Left ventricle myocardium inferior (tissue), 1 donor: ENCODE measurements around the gene CDC20B. TPM values are rescaled to one million over a fixed set of nuclear protein-coding genes. Genes with fewer than 3 reads are reported as not detected.
"Not testable (repeated sequence)": the region's sequence is repeated elsewhere in the genome, so short reads cannot be mapped to it uniquely, and the experiment has no call there.

Experiments used
- DNase-seq: peaks from one replicate; pipeline ENCODE4 v3.0.0-alpha.2; 2020
- H3K27ac ChIP-seq: fragments of 200-600 bp; replicated peaks from 2 replicates; pipeline ENCODE4 v1.8.0; 2021
- H3K27me3 ChIP-seq: fragments of 200-600 bp; 2 replicates; pipeline ENCODE4 v1.8.0; 2021; ENCODE audit warnings: low read depth
- H3K36me3 ChIP-seq: fragments of 200-600 bp; 2 replicates; pipeline ENCODE4 v1.8.0; 2021
- H3K4me1 ChIP-seq: fragments of 200-600 bp; 2 replicates; pipeline ENCODE4 v1.8.0; 2021
- H3K4me3 ChIP-seq: fragments of 200-600 bp; 2 replicates; pipeline ENCODE4 v1.8.0; 2021; ENCODE audit warnings: mild to moderate bottlenecking, moderate library complexity
- H3K9me3 ChIP-seq: fragments of 200-600 bp; replicated peaks from 2 replicates; pipeline ENCODE4 v1.8.0; 2021
- intact Hi-C: fragments of 100-400 bp; cut with micrococcal nuclease; formaldehyde crosslinking; loops from one replicate; pipeline ENCODE4 v1.11.0; 2022
- total RNA-seq: library from RNA; stranded (reverse); fragmentation: NEBNext Ultra II Directional; extraction: Animal tissue kit (Norgen Biotek cat#: 25700); gene quantifications from one replicate; pipeline ENCODE4 v1.2.1, GENCODE V29; 2021
- TF ChIP-seq, protein P1 (sequence below): fragments of 200-600 bp; IDR thresholded peaks from 2 replicates; pipeline ENCODE4 v1.8.0; 2021; ENCODE audit warnings: antibody characterized with exemption, mild to moderate bottlenecking, borderline replicate concordance
- donor health status: DM: no; HTN: yes; CAD: no; lungs with severe emphysema.

The CDC20B gene
- total RNA-seq, 1 donor from 2014 or later = not detected

DNA sequence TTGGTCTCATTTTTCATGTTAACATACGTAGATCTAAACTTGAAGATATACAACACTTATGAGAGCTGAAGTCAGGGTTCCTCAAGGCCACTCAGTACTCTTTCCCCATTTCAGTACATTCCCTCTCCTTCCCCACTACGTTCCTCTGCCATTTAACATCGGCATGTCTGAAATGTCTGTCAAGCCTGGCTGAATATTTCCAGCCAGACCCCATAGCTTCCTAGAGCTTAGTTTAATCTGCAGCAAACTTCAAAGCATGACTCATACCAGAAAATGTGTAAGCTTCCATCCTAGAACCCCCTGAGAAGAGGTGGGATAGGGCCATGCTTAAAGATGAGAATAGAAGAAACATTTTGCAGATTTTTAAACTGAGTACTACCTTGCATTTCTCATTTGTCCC is 64.3 kb downstream of the CDC20B start:
- no peak overlapping the region for H3K4me3 ChIP-seq
- H3K4me1 ChIP-seq = no peaks in the 10 kb centered on the region
- no peaks in the 10 kb centered on the region for H3K36me3 ChIP-seq
- intact Hi-C loops = no loop called here
- H3K27me3 ChIP-seq = peaks cover 30% of the 10 kb centered on the region
- H3K9me3 ChIP-seq = no peaks in the 10 kb centered on the region
- no peak overlapping the region for H3K27ac ChIP-seq
- TF ChIP-seq, protein P1, sequence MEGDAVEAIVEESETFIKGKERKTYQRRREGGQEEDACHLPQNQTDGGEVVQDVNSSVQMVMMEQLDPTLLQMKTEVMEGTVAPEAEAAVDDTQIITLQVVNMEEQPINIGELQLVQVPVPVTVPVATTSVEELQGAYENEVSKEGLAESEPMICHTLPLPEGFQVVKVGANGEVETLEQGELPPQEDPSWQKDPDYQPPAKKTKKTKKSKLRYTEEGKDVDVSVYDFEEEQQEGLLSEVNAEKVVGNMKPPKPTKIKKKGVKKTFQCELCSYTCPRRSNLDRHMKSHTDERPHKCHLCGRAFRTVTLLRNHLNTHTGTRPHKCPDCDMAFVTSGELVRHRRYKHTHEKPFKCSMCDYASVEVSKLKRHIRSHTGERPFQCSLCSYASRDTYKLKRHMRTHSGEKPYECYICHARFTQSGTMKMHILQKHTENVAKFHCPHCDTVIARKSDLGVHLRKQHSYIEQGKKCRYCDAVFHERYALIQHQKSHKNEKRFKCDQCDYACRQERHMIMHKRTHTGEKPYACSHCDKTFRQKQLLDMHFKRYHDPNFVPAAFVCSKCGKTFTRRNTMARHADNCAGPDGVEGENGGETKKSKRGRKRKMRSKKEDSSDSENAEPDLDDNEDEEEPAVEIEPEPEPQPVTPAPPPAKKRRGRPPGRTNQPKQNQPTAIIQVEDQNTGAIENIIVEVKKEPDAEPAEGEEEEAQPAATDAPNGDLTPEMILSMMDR = no peak
- no peak for DNase-seq

GRCh38 chr5:55105976-55106375 is 67.0 kb downstream of the CDC20B start:
- H3K27me3 ChIP-seq = peaks cover 34% of the 10 kb centered on the region
- intact Hi-C loops, H3K36me3 ChIP-seq, H3K4me3 ChIP-seq, H3K27ac ChIP-seq, DNase-seq, H3K4me1 ChIP-seq, H3K9me3 ChIP-seq: not testable (repeated sequence)

DNA sequence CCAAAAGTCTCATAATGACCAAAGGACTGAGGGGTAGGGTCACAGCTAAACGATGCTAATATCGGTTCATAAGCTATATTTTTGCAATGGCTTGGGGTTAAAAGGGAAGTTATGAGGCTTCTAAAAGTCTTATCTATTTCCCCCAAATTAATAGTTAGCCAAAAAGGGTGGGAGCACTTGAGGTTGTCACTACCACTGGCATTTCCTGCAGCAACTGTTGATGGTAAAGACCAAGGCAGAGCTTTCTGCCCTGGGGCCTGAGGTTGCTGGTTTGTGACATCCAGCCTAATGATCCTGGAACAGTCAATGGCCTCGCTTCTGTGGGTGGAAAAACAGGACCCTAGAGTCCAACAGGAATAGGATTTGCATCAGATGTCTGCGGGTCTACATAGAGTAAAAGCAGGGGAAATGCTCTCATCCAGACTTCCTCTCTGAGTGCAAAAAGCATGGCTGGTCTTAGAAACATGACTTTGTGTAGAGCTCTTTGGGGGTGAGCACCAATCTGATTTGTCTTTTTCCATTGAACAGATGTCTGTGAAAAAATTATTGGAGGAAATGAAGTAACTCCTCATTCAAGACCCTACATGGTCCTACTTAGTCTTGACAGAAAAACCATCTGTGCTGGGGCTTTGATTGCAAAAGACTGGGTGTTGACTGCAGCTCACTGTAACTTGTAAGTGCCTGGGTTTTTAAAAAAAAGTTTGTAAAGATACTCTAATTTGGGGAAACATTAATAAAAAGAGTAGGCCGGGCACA is 67.9 kb downstream of the CDC20B start:
- Histone ChIP-seq H3K9me3 (peaks cover 5% of the 10 kb centered on the region), H3K4me1 (no peaks in the 10 kb centered on the region), H3K27me3 (peaks cover 34% of the 10 kb centered on the region), H3K36me3 (no peaks in the 10 kb centered on the region), H3K4me3 (no peak overlapping the region), H3K27ac (no peak overlapping the region)
- DNase-seq = no peak
- intact Hi-C loops = no loop called here
- TF ChIP-seq, protein P1 = no peak

DNA sequence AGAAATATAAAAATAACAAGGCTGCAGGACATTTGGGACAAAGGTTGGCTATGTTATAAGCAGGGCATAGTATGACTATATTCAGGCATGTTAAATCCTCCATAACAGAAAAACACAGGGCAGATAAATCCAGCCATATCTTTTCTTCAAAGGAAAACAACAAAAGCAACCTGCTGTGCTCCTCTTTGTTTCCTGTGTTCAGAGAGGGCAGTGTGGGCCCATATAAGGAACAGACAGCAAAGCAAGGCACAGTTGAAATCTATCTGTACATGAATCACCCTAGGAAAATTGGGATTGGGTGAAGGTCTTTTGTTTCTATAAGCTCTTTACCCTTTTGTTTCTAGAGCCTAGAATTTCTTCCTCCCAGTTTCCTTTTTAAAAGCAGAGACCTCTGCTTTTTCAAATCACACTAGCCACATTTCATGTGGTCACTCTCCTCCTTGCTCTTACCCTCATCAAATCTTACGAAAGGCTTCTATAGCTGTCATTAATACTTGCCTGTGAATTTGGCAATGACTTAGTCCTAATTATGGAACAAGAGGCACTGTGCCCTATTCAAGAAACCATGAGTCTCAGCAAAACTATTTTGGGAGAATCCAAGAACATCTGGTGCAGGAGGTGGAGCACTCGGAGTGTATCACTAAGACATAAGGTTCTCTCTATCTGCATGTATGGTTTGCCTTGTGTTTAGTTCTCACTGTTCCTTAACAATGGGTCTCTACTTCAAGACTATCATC is 68.8 kb downstream of the CDC20B start:
- Histone ChIP-seq H3K9me3 (peaks cover 5% of the 10 kb centered on the region), H3K27me3 (peaks cover 28% of the 10 kb centered on the region), H3K36me3 (no peaks in the 10 kb centered on the region), H3K27ac (no peak overlapping the region), H3K4me3 (no peak overlapping the region), H3K4me1 (no peaks in the 10 kb centered on the region)
- intact Hi-C loops = no loop called here
- TF ChIP-seq, protein P1 = no peak
- no peak for DNase-seq

DNA sequence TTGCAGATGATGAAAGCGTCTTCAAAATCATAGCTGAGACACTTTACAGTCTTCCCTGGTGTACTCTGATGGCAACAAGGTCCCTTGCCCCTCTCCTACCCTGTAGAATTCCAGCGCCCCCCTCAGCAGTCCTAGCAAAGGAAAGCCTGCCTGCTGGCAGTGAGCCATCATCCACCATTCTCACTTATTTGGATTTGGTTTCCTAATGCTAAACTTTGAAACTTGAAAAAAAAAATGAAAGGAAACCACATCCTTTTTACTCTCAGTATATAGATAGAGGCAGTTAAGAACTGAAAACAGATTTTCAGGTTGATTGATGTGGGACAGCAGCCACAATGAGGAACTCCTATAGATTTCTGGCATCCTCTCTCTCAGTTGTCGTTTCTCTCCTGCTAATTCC is 70.6 kb downstream of the CDC20B start, which contains the start of gene GZMA:
Gene GZMA, plus strand, starts transcription at position 299 of the 400 bp plus-strand sequence. Its CDS starts 37 bp downstream, at position 336.
- H3K27me3 ChIP-seq = peaks cover 10% of the 10 kb centered on the region
- no peak within 1 kb of the TSS for H3K4me3 ChIP-seq
- DNase-seq = no peak
- intact Hi-C loops = no loop called here
- H3K27ac ChIP-seq = no peak within 1 kb of the TSS
- TF ChIP-seq, protein P1 = no peak
- H3K4me1 ChIP-seq = no peaks in the 10 kb centered on the region
- H3K9me3 ChIP-seq = peaks cover 5% of the 10 kb centered on the region
- no peaks in the 10 kb centered on the region for H3K36me3 ChIP-seq
